Effector CD8-positive, alpha-beta T cell (primary cell): ENCODE results near the gene KCNAB1.

ENCODE experiments used
- DNase-seq: peaks from one replicate; lab custom pipeline; 2025; lab: John Stamatoyannopoulos, UW

KCNAB1 gene

GRCh38 chr3:156316076-156316475 lies 195.7 kb downstream of the KCNAB1 start:
- no peak for DNase-seq

DNA sequence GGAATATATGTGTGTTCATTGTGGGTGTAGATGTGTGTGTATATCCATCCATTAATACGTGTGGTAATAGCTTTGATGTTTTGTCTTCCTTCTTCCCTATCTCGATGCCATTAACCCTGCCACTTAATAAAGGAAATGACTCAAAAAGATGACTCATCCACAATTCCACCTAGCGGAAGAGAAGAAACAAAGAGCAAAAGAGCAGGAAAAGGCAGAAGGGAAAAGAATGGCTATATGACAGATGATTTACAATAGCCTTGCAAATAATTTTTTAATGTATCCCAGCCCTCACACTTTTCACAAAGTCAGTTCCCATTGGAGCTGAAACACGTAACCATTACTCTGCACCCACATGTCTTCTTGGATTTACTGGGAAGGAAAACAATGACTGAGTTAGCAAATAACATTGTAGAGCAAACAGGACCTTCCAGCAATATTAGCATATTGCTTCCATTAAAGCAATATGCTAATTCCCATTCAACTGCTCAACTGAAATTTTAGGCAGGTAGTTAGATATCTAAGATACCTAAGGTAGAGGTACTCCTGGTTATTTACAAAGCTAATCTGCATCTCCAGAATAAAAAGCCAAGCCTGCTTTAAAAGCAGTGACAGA lies 197.2 kb downstream of the KCNAB1 start:
- no peak for DNase-seq

DNA sequence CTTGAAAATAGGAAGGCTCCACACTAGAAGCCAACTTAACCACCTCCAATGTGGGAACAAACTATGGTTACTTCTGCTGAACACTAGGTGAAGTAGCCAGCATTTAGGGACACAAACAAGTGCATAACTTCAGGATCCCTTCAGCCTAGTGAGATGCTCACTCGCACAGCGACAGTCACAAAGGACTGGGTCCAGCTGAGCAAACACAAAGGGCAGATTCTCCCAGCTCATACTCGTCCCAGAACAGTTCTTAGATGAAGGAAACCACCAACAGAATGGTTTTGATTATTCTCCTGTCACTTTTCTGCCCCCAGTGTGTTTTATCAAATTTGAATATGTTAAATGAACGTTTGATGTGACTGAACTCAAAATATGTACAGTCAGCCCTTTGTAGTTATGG lies 201.6 kb downstream of the KCNAB1 start:
- no peak for DNase-seq

GRCh38 chr3:156323466-156323865 lies 203.1 kb downstream of the KCNAB1 start:
- no peak for DNase-seq

GRCh38 chr3:156330415-156330814 lies 210.0 kb downstream of the KCNAB1 start:
- no peak for DNase-seq

- DNase-seq, result no peak
Observed at GRCh38 chr3:156332304-156332703, 211.9 kb downstream of the KCNAB1 start.

DNA sequence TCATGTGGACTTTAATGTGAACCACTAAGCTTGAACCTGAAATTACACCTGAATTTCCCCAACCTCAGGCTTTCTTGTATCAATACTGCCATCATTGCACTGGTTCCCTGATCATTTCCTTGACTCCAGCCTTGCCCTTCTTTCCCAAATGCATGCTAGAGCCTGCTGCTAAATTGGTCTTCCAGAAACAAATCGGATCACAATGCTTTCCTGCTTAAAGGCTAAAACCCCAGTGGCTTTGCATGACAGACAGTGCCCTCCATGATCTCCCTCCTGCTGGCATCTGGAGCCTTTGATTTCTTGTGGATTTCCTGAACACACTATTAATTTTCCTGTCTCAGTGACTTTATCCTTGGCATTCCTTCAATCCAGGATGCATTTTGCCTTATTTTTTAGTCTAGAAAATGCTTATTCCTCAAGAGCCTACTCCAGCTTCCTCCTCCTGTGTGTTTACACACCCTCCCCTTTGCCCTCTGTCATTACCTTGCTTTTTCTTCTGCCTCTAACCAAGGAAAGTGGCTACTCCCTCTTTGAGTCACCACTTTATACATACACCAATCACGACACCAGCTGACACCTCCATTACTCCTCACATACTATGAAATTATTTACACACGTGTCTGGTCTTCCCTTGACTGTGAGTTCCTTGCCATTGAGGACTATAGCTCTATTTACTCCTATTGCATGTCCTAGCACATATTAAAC lies 214.6 kb downstream of the KCNAB1 start:
- DNase-seq, result no peak

DNA sequence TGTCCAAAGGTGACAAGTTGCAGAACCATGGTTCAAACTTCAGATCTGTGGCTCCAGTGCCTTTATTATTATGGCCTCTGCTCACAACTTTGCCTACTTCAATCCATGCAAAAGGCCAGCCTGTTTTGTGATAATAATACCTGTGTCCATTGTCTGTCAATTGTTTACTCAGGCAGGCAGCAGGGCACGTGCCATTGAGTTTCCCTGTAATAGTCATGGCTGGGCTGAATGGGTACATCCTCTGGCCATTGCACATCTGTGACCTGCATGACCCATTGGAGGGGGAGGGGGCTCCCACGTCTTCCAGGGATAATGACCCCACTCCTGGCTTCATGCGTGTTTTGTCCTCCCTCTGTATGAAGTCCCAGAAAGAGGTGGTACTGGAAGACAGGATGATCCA lies 219.1 kb downstream of the KCNAB1 start:
- no peak for DNase-seq

DNA sequence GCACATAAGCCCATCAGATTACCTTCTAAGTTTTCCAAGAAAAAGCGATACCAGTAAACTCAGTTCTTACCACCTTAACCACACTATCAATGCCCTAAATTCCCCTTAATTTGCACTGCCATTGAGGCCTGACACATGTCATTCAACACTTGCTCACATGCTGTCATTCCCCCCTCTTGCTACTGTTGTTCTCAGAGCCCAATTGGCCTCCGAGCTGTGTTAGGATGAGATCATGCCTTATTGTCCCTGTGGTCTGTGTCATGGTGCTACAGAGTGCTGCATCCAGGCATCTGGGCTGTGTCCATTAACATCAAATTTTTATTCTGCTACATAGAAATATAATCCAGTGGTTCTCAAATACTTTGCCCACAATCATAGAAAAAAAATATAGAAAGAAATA lies 221.0 kb downstream of the KCNAB1 start:
- no peak for DNase-seq

DNA sequence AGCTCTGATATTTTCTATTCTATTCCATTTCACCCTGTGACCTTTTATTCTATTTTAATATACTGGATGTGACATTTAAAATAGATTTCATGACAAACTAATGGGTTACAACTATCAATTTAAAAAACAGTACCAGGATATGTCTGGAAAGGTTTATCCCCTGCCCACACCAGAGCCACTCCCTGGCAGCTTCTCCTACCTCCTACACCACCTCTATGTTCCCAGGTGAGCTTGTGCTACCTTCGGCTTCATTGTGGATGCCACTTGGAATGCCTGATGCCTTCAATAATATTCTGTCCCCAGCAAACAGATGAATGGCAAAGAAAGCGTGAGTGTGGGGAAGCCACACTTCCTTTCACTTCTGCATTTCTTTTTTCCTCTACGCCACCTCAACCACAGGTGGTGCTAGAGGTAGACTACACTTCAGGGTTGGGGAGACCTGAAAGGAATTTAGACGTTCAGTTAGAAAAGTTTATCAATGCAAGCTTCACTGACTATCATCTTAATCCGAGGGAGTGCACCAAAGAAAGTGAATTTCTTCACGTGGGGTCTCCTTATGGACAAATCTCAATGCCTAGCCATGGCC lies 221.5 kb downstream of the KCNAB1 start:
- no peak for DNase-seq

DNA sequence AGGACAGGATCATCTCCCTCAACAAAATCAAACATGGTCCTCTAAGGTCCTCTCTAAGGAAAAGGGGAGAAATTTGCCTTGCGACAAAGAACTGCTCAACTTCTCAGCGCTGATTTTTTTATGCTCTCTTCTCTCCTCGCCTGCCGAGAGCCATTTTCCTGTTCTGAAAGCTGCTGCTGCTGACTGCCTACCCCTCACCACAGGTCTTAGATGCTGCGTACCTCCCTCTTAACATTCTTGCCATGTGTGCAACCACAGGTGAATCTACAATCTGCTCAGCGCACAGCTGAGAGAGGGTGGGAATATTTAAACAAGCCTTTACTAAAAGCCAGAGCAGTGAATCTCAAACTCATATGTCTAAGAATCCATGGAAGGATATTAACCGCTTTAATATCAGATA lies 223.8 kb downstream of the KCNAB1 start:
- no peak for DNase-seq

GRCh38 chr3:156349111-156349510 lies 228.7 kb downstream of the KCNAB1 start:
- no peak for DNase-seq

GRCh38 chr3:156349978-156350377 lies 229.6 kb downstream of the KCNAB1 start:
- DNase-seq, result no peak

- DNase-seq, result no peak
Observed at GRCh38 chr3:156350781-156351180, 230.4 kb downstream of the KCNAB1 start.

- no peak for DNase-seq
Observed at GRCh38 chr3:156351783-156352182, 231.4 kb downstream of the KCNAB1 start.

DNA sequence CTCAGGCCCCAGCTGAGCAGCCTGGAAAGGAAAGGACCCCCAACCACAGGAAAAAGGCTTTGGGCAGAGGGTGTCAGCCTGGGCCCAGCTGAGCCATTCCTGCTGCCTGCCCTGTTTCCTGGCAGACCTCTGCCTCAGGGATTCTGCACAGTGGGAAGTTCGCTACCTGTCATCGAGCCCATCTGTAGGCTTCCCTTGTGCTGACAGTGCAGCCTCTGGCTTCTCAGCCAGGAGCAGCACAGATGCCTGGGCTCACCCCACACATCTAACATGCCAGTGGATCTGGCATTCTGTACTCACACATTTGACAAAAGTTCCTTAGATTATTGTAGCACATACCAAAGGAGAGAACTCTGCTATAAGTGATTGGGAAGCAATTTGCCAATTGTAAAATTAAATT lies 232.3 kb downstream of the KCNAB1 start:
- DNase-seq, result no peak

DNA sequence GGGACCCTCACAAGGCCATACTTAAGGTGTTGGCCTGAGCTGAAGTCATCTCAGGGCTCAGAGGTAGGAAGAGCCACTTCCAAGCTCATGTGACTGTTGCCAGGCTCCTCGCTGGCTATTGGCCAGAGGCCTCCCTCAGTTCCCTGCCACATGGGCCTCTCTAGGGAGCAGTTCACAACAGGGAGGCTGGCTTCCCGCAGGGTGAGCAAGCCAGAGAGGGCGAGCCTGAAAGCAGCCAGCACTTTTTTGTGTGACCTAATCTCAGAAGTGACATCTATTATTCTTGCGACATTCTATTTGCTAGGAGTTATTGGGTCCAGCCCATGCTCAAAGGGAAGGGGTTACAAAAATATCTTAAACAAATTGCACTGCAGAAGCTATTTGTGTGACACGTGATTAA lies 233.2 kb downstream of the KCNAB1 start:
- no peak for DNase-seq

GRCh38 chr3:156356537-156357363 lies 236.4 kb downstream of the KCNAB1 start:
- DNase-seq, result no peak

DNA sequence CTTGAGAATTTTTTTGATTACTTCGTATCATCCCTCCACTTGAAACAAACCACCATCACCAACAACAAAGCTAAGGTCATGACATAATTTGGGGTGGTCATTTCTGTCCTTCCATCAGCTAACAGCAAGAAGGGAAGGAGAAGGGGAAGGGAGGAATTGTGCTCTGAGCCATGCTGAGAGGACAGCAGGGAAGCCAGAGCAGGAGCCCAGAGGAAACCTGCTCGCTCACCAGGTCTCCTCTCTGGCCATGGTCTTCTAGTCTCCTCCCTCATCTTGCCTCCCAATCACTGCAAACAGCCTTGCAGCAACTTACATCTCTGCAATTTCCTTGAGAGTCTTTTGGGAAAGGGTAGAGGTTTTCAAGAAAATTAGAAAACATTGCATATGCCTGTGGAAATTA lies 237.9 kb downstream of the KCNAB1 start:
- DNase-seq, result no peak

- no peak for DNase-seq
Observed at GRCh38 chr3:156359368-156359767, 239.0 kb downstream of the KCNAB1 start.

GRCh38 chr3:156360083-156360482 lies 239.7 kb downstream of the KCNAB1 start:
- no peak for DNase-seq

GRCh38 chr3:156360963-156361362 lies 240.6 kb downstream of the KCNAB1 start:
- no peak for DNase-seq

GRCh38 chr3:156366559-156366958 lies 246.2 kb downstream of the KCNAB1 start:
- DNase-seq, result no peak
